GM12874 (cell line): ENCODE measurements around the gene FGD6.

Experiments
- TF ChIP-seq, protein P1 (sequence below): IDR thresholded peaks from 2 replicates; pipeline ENCODE4 v1.5.1; 2011; ENCODE audit warnings: low read depth, mild to moderate bottlenecking, control low read depth, low read length, moderate library complexity; ENCODE audit not compliant: insufficient read depth

The FGD6 gene

DNA sequence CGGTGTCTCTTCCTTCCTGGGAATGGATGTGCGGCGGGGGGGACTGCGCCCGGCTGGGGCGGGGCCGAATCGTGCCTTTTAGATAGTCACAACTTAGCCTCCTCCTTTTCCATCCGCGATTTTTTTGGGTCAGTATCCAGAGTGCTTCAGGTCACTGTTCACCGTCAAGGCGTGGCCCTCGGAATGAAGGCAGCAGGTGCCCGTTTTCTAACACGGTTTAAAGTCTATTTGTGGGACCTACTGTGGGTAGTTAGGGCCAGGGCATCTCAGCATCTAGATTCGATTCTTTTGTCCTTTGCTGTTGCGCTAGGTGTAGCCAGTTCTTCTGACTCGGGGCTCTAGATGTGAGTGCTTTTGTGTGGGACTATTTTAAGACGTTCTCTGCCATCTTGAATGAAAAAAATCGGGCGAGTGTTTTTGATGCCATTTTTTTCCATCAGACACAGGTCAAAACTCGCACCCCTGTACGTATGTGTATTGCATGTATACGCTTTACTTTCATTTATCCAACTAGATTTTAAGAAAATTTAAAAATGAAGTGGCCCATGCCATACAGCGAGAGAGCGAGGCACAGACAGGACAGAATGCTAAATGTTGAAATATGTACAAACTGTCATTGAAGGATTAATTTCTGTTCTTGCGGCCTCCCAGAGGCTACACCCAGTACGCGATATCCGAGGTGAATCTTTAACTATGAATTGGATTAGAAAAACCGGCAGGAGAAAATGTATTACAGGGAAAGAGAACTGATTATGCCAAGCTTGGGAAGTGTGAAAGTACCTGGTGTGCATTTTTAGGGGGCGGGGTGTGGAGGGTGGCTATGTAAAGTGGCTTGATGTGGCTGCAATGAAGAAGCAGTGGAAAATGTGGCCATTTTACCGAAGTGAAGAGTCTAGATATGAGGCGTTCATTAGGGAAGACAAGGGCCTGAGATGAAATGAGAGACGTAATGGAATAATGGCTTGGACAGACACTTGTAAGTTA, 1.2 kb upstream of the FGD6 start:
- TF ChIP-seq, protein P1, sequence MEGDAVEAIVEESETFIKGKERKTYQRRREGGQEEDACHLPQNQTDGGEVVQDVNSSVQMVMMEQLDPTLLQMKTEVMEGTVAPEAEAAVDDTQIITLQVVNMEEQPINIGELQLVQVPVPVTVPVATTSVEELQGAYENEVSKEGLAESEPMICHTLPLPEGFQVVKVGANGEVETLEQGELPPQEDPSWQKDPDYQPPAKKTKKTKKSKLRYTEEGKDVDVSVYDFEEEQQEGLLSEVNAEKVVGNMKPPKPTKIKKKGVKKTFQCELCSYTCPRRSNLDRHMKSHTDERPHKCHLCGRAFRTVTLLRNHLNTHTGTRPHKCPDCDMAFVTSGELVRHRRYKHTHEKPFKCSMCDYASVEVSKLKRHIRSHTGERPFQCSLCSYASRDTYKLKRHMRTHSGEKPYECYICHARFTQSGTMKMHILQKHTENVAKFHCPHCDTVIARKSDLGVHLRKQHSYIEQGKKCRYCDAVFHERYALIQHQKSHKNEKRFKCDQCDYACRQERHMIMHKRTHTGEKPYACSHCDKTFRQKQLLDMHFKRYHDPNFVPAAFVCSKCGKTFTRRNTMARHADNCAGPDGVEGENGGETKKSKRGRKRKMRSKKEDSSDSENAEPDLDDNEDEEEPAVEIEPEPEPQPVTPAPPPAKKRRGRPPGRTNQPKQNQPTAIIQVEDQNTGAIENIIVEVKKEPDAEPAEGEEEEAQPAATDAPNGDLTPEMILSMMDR = no peak

DNA sequence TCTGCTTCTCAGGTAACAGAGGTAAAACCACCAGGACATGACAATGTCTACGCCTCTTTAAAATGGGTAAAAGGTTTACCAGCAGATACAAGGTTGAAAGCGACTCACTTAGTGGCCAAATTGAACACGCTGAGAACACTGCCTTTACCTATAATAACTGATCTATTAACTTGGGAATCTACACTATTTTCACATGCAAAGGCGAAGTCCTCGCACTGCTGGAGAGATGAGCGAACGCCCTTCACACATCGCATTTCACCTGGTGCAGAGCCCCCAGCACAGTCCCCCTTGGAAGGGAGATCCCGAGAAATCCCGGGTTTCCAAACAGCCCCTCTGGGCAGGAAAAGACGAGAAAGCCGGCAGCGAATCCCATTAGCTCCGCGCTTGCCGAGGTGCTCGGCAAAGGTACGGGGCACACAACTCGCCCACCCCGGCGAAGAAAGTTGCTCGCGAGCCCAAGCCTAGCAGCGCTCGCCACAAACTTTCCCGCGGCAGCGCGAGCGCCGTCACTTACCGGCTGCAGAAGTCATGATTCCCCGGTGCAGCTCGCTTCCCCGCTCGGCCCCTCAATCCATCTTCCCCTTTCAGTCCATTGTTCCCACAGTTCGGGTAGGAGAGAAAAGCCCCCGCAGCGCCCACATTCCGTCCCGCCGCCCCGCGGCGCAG, 423 bp downstream of the FGD6 start:
- TF ChIP-seq, protein P1 = no peak

DNA sequence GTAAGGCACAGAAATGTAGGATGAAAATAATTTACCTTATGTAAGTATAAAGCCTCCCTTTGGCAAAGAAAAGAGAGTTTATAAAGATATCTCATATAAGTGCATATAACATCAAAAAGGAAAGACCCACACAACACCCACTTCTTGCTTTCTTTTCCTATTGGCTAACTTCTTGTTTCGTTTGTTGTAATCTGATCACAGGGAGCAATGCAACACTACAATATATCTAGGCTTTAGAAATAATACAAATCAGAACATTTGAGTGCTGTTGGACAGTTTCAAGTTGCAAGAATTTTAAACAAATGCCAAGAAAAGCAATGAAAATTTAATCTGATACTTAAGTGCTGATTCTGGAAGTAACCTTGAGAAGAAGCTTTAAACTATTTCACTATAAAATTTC, 1.3 kb downstream of the FGD6 start:
- TF ChIP-seq, protein P1 = no peak

DNA sequence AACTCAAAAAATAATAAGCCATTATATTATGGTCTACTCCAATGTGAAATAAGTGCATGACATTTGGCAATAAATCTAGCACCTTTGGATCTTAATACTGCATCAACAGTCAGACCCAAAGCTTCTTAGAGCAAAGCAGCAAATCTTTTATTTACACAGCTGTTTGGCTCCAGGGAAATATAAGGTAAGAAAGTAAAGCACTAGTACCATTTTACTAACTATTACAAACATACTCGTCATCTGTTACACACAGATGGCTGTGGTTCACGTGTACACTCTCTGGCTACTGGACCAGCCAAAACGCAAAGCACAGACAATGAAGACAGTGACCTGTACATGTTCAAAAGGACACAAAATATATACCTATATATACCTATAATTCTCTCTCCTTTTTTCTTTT, 2.8 kb downstream of the FGD6 start:
- TF ChIP-seq, protein P1 = no peak

DNA sequence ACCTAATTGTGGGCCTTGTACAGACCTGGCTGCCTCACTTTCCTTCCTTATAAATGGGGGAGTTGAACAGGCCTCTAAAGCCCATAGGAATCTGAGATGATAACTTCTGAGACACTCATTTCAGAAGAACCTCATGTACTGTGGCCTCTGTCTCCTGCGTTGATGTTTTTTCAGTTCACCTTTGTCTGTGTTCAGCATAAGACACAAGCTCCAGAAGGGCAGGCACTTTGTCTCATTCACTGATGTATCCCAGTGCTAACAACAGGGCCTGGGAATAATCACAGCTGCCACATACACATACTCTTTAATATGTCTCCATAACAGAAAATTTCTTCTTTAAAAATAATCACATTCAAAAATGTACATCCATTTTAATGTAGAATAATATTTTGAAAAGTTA, 3.3 kb downstream of the FGD6 start:
- TF ChIP-seq, protein P1 = no peak

DNA sequence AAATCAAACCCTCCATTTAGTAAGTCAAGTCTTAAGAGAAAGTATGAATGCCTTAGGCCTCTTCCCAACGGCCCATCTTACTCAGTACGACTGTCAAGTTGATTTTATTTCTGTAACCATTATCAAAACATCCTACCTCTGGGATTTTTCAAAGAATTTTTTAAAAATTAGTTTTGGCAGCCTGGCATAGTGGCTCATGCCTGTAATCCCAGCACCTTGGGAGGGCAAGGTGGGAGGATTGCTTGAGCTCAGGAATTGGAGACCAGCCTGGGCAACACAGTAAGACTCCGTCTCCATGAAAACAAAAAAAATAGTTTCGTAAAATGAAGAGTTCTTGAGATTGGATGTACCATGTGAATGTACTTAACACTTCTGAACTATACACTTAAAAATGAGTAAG, 4.1 kb downstream of the FGD6 start:
- TF ChIP-seq, protein P1 = no peak

DNA sequence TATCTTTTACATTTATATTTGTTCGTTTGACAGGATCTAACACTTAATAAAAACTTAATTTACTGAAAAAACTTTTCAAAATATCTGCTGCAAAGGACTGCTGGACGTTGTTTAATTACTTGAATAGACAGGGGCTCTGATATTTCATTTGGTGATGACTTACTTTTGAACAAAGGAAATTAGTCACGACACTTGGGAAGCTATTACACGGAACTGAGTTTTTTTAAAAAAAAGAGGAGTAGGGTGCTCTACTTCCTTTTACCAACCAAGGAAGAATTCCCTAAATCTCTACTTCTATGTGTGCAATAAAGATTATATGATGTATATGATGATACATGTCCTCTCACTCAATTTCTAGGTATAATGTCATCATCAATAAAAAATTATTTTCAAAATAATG, 4.7 kb downstream of the FGD6 start:
- TF ChIP-seq, protein P1 = no peak
